HUES48 (cell line): ENCODE measurements around the gene SYNJ2.

Experiments
- H3K27ac ChIP-seq: one replicate; pipeline ENCODE4 v1.7.0; 2013; ENCODE audit warnings: low read depth, low read length, inconsistent platforms
- H3K27me3 ChIP-seq: 2 replicates; pipeline ENCODE4 v1.6.1; 2013; ENCODE audit warnings: mild to moderate bottlenecking, low read length; ENCODE audit not compliant: control insufficient read depth, insufficient read depth
- H3K36me3 ChIP-seq: 2 replicates; pipeline ENCODE4 v1.6.1; 2013; ENCODE audit warnings: low read length; ENCODE audit not compliant: control insufficient read depth, insufficient read depth
- H3K4me1 ChIP-seq: 2 replicates; pipeline ENCODE4 v1.6.1; 2013; ENCODE audit warnings: mild to moderate bottlenecking, low read length; ENCODE audit not compliant: control insufficient read depth, insufficient read depth
- H3K4me3 ChIP-seq: 2 replicates; pipeline ENCODE4 v1.5.1; 2013; ENCODE audit warnings: mild to moderate bottlenecking, low read depth, low read length
- H3K9ac ChIP-seq: 2 replicates; pipeline ENCODE4 v1.6.1; 2013; ENCODE audit warnings: mild to moderate bottlenecking, low read depth, low read length, moderate library complexity
- H3K9me3 ChIP-seq: 2 replicates; pipeline ENCODE4 v1.6.1; 2013; ENCODE audit warnings: low read length; ENCODE audit not compliant: control insufficient read depth, insufficient read depth

Gene SYNJ2

GRCh38 chr6:158104696-158105095 is 123.0 kb downstream of the SYNJ2 start:
- no peaks in the 10 kb centered on the region for H3K27me3 ChIP-seq

GRCh38 chr6:158109748-158110147 is 128.1 kb downstream of the SYNJ2 start:
- Histone ChIP-seq H3K27me3 (no peaks in the 10 kb centered on the region), H3K9ac (no peak overlapping the region), H3K4me1 (no peaks in the 10 kb centered on the region), H3K27ac (no peak overlapping the region), H3K4me3 (no peak overlapping the region), H3K9me3 (no peaks in the 10 kb centered on the region), H3K36me3 (peaks cover 38% of the 10 kb centered on the region)

More at GRCh38 chr6:158104696-158105095, 123.0 kb downstream of the SYNJ2 start:
- H3K9me3 ChIP-seq: no peaks in the 10 kb centered on the region
- H3K4me1 ChIP-seq: no peaks in the 10 kb centered on the region
- no peak overlapping the region for H3K4me3 ChIP-seq
- H3K27ac ChIP-seq: no peak overlapping the region
- H3K9ac ChIP-seq: no peak overlapping the region
- peaks cover 6% of the 10 kb centered on the region for H3K36me3 ChIP-seq

DNA sequence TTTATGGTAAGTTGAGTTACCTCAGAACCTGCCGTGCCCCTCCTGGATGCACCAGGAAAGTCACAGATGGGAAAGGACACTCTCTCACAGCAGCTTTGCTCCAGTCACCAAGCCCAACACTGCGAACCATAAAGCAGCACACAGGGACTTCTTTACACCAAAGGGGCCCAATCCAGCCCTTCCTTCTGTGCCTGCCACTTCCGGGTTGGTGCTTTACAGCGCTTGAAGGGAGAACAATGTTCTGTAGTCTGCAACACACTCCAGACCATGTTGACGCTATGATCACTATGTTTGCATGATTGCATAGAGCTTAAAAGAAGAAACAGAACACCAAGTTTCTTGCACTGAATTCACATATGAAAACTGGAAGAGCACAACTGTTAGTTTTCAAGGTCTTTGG is 129.3 kb downstream of the SYNJ2 start:
- no peaks in the 10 kb centered on the region for H3K27me3 ChIP-seq
- H3K36me3 ChIP-seq: peaks cover 39% of the 10 kb centered on the region
- no peaks in the 10 kb centered on the region for H3K4me1 ChIP-seq
- no peaks in the 10 kb centered on the region for H3K9me3 ChIP-seq
- H3K4me3 ChIP-seq: no peak overlapping the region
- no peak overlapping the region for H3K9ac ChIP-seq
- H3K27ac ChIP-seq: no peak overlapping the region

GRCh38 chr6:158111987-158112386 is 130.3 kb downstream of the SYNJ2 start:
- H3K36me3 ChIP-seq: peaks cover 41% of the 10 kb centered on the region
- no peaks in the 10 kb centered on the region for H3K27me3 ChIP-seq

GRCh38 chr6:158113802-158114201 is 132.1 kb downstream of the SYNJ2 start:
- Histone ChIP-seq H3K4me3 (no peak overlapping the region), H3K36me3 (peaks cover 41% of the 10 kb centered on the region), H3K9ac (no peak overlapping the region), H3K4me1 (no peaks in the 10 kb centered on the region), H3K27ac (no peak overlapping the region), H3K9me3 (no peaks in the 10 kb centered on the region), H3K27me3 (no peaks in the 10 kb centered on the region)

More at GRCh38 chr6:158111987-158112386, 130.3 kb downstream of the SYNJ2 start:
- H3K4me3 ChIP-seq: no peak overlapping the region
- H3K27ac ChIP-seq: no peak overlapping the region
- no peaks in the 10 kb centered on the region for H3K9me3 ChIP-seq
- no peak overlapping the region for H3K9ac ChIP-seq
- H3K4me1 ChIP-seq: no peaks in the 10 kb centered on the region

- Histone ChIP-seq H3K9me3 (no peaks in the 10 kb centered on the region), H3K4me3 (no peak overlapping the region), H3K9ac (no peak overlapping the region), H3K4me1 (no peaks in the 10 kb centered on the region), H3K27me3 (no peaks in the 10 kb centered on the region), H3K36me3 (peaks cover 34% of the 10 kb centered on the region), H3K27ac (no peak overlapping the region)
Observed at GRCh38 chr6:158115102-158115501, 133.4 kb downstream of the SYNJ2 start.

DNA sequence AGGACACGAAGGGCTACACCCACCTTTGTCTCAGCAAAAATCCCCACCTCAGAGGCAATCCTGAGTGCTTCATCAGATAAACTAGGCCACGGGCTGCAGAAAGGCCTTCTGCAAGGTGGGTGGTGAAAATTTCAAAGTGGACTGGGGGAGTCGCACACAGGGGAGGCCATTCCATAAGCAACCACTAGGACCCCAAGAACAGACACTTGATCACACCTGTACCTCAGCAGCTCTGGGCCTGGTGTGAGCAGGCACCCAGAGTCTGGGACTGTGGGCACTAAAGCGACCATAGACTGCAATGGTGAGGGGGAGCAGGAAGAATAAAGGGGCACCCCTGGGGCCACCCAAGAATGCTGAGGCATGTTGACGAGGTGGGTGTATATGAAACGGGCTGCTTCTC is 133.8 kb downstream of the SYNJ2 start:
- Histone ChIP-seq H3K9ac (no peak overlapping the region), H3K4me3 (no peak overlapping the region), H3K36me3 (peaks cover 30% of the 10 kb centered on the region), H3K27ac (no peak overlapping the region), H3K4me1 (no peaks in the 10 kb centered on the region), H3K9me3 (no peaks in the 10 kb centered on the region), H3K27me3 (no peaks in the 10 kb centered on the region)

DNA sequence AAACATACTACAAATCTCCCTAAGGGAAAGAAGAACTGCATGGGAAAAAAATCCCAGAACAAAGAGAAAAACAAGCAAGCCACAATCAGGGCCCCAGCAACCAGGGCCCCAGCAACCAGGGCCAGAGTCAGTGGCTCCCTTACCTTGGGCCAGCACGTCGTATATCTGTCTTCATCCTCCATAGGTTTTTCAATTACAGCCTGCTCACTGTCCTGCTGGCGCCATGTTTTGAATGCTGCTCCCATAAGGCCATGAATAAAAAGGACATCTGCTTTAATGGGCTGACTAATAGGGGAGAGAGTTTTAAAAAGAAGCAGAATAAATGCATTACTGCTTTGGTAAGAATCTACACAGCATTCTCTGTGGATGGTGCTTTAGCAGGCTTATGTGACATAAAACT is 137.2 kb downstream of the SYNJ2 start:
- Histone ChIP-seq H3K36me3 (peaks cover 11% of the 10 kb centered on the region), H3K9me3 (no peaks in the 10 kb centered on the region), H3K4me1 (no peaks in the 10 kb centered on the region), H3K27me3 (no peaks in the 10 kb centered on the region), H3K27ac (no peak overlapping the region), H3K9ac (no peak overlapping the region), H3K4me3 (no peak overlapping the region)

GRCh38 chr6:158121335-158121734 is 139.7 kb downstream of the SYNJ2 start:
- Histone ChIP-seq H3K27ac (no peak overlapping the region), H3K27me3 (no peaks in the 10 kb centered on the region), H3K9me3 (no peaks in the 10 kb centered on the region), H3K4me1 (no peaks in the 10 kb centered on the region), H3K9ac (no peak overlapping the region), H3K4me3 (no peak overlapping the region), H3K36me3 (peaks cover 3% of the 10 kb centered on the region)

GRCh38 chr6:158122048-158122447 is 140.4 kb downstream of the SYNJ2 start:
- Histone ChIP-seq H3K4me3 (no peak overlapping the region), H3K36me3 (peaks cover 3% of the 10 kb centered on the region), H3K9ac (no peak overlapping the region), H3K27me3 (no peaks in the 10 kb centered on the region), H3K9me3 (no peaks in the 10 kb centered on the region), H3K27ac (no peak overlapping the region), H3K4me1 (no peaks in the 10 kb centered on the region)

DNA sequence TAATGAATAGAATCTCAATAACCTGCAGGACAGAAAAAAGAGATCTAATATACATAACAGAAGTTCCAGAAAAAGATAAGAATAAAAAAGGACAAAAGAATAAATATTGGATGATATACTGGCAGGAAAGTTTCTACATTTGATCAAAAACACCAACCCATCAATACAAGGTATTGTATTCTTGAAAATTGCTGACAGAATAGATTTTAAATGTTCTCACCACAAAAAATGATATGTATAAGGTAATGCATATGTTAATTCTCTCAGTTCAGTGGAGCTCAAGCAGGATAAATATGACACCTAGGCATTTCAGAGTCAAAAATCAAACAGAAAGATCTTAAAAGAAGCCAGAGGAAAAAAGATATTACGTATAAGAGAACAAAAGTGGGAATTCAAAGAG is 142.6 kb downstream of the SYNJ2 start:
- peaks cover 3% of the 10 kb centered on the region; the same call in 1 of the 2 replicates for H3K36me3 ChIP-seq
- H3K4me1 ChIP-seq: no peaks in the 10 kb centered on the region
- H3K4me3 ChIP-seq: no peak overlapping the region
- no peaks in the 10 kb centered on the region for H3K9me3 ChIP-seq
- H3K27ac ChIP-seq: no peak overlapping the region
- H3K27me3 ChIP-seq: no peaks in the 10 kb centered on the region
- H3K9ac ChIP-seq: no peak overlapping the region

DNA sequence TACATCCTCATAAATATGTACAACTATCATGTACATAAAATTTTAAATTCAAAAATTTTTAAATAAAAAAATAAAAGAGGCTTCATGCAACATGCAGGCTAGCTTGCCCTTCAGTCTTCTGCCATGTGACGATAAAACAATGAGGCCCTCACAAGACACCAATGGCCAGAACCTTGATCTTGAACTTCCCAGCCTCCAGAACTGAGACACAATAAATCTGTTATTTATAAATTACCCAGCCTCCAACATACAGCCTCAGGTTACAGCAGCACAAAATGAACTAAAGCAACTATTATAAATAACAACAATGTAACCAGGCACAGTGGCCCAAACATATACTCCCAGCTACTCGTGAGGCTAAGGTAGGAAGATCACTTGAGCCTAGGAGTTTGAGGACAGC is 143.6 kb downstream of the SYNJ2 start:
- no peaks in the 10 kb centered on the region for H3K9me3 ChIP-seq
- no peak overlapping the region for H3K4me3 ChIP-seq
- no peaks in the 10 kb centered on the region for H3K4me1 ChIP-seq
- no peak overlapping the region for H3K27ac ChIP-seq
- peaks cover 3% of the 10 kb centered on the region; the same call in 1 of the 2 replicates for H3K36me3 ChIP-seq
- no peak overlapping the region for H3K9ac ChIP-seq
- no peaks in the 10 kb centered on the region for H3K27me3 ChIP-seq
